ENCODE results near the gene ERC1.
A peak's percentile ranks its signal among the peaks of the same experiment; 100 is the strongest.

Gene ERC1

GRCh38 chr12:1212526-1212925 lies 221.5 kb downstream of the ERC1 start:
- no peaks in the 10 kb centered on the region for H3K9me3 ChIP-seq (ENCODE audit: control insufficient read depth in 2 of 2, low read length in 2 of 2)

GRCh38 chr12:1213205-1213604 lies 222.2 kb downstream of the ERC1 start:
- Histone ChIP-seq H3K9me3 (ENCODE audit: control insufficient read depth in 2 of 2, low read length in 2 of 2) (no peaks in the 10 kb centered on the region), H3K4me3 (ENCODE audit: low read length in 2 of 2) (no peak overlapping the region)

More at GRCh38 chr12:1212526-1212925, 221.5 kb downstream of the ERC1 start:
- Histone ChIP-seq H3K4me3 (ENCODE audit: low read length in 2 of 2) (no peak overlapping the region), H3K27me3 (ENCODE audit: control insufficient read depth in 2 of 2, insufficient read depth in 2 of 2, low read length in 2 of 2) (no peaks in the 10 kb centered on the region), H3K36me3 (ENCODE audit: control insufficient read depth in 2 of 2, insufficient read depth in 2 of 2, low read length in 2 of 2) (no peaks in the 10 kb centered on the region), H3K27ac (ENCODE audit: low read depth in 2 of 2, low read length in 2 of 2) (peak overlapping the region; percentile 12 to 46), H3K4me1 (ENCODE audit: control insufficient read depth in 2 of 2, insufficient read depth in 2 of 2, low read length in 2 of 2) (peaks cover 3 to 22% of the 10 kb centered on the region in 2 donors), H3K9ac (ENCODE audit: low read depth in 1 of 2, low read length in 2 of 2) (no peak overlapping the region)

GRCh38 chr12:1213618-1214205 lies 222.7 kb downstream of the ERC1 start:
- Histone ChIP-seq H3K4me3 (ENCODE audit: low read length in 2 of 2) (no peak overlapping the region), H3K36me3 (ENCODE audit: control insufficient read depth in 2 of 2, insufficient read depth in 2 of 2, low read length in 2 of 2) (no peaks in the 10 kb centered on the region)

More at GRCh38 chr12:1213205-1213604, 222.2 kb downstream of the ERC1 start:
- Histone ChIP-seq H3K9ac (ENCODE audit: low read depth in 1 of 2, low read length in 2 of 2) (no peak overlapping the region), H3K27ac (ENCODE audit: low read depth in 2 of 2, low read length in 2 of 2) (no peak overlapping the region), H3K4me1 (ENCODE audit: control insufficient read depth in 2 of 2, insufficient read depth in 2 of 2, low read length in 2 of 2) (peaks cover 10 to 29% of the 10 kb centered on the region in 2 donors), H3K36me3 (ENCODE audit: control insufficient read depth in 2 of 2, insufficient read depth in 2 of 2, low read length in 2 of 2) (no peaks in the 10 kb centered on the region), H3K27me3 (ENCODE audit: control insufficient read depth in 2 of 2, insufficient read depth in 2 of 2, low read length in 2 of 2) (no peaks in the 10 kb centered on the region)

DNA sequence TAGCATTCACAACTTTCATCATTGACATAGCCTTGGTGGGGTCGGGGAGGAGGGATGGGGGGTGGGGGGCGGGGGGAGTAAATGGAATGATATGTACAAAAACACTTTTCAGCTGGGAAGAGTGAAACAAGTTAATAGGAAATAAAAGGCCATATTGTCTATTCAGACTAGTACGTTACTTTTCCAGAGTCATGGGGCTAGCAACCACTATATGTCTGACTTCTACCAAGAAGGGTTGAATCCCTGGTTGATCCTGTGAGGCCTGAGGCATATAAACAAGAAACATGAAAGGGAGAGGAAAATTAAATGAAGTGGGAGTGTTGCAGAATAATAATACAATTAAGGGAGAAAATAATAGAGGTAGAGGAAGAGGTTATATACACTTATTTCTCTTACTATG lies 225.5 kb downstream of the ERC1 start:
- Histone ChIP-seq H3K36me3 (ENCODE audit: control insufficient read depth in 2 of 2, insufficient read depth in 2 of 2, low read length in 2 of 2) (no peaks in the 10 kb centered on the region), H3K27ac (ENCODE audit: low read depth in 2 of 2, low read length in 2 of 2) (peak overlapping the region; percentile 75 to 87), H3K27me3 (ENCODE audit: control insufficient read depth in 2 of 2, insufficient read depth in 2 of 2, low read length in 2 of 2) (no peaks in the 10 kb centered on the region), H3K9ac (ENCODE audit: low read depth in 1 of 2, low read length in 2 of 2) (peak overlapping the region in 1 of 2 donors; percentile 34), H3K4me1 (ENCODE audit: control insufficient read depth in 2 of 2, insufficient read depth in 2 of 2, low read length in 2 of 2) (peaks cover 15 to 54% of the 10 kb centered on the region in 2 donors), H3K4me3 (ENCODE audit: low read length in 2 of 2) (no peak overlapping the region), H3K9me3 (ENCODE audit: control insufficient read depth in 2 of 2, low read length in 2 of 2) (no peaks in the 10 kb centered on the region)

More at GRCh38 chr12:1213618-1214205, 222.7 kb downstream of the ERC1 start:
- Histone ChIP-seq H3K9ac (ENCODE audit: low read depth in 1 of 2, low read length in 2 of 2) (no peak overlapping the region), H3K27ac (ENCODE audit: low read depth in 2 of 2, low read length in 2 of 2) (no peak overlapping the region), H3K4me1 (ENCODE audit: control insufficient read depth in 2 of 2, insufficient read depth in 2 of 2, low read length in 2 of 2) (peaks cover 11 to 34% of the 10 kb centered on the region in 2 donors), H3K27me3 (ENCODE audit: control insufficient read depth in 2 of 2, insufficient read depth in 2 of 2, low read length in 2 of 2) (no peaks in the 10 kb centered on the region), H3K9me3 (ENCODE audit: control insufficient read depth in 2 of 2, low read length in 2 of 2) (no peaks in the 10 kb centered on the region)

- peak overlapping the region; percentile 75 to 87 for H3K27ac ChIP-seq (ENCODE audit: low read depth in 2 of 2, low read length in 2 of 2)
- no peaks in the 10 kb centered on the region for H3K27me3 ChIP-seq (ENCODE audit: control insufficient read depth in 2 of 2, insufficient read depth in 2 of 2, low read length in 2 of 2)
- H3K4me1 ChIP-seq (ENCODE audit: control insufficient read depth in 2 of 2, insufficient read depth in 2 of 2, low read length in 2 of 2), result peaks cover 15 to 57% of the 10 kb centered on the region in 2 donors
- H3K9me3 ChIP-seq (ENCODE audit: control insufficient read depth in 2 of 2, low read length in 2 of 2), result no peaks in the 10 kb centered on the region
- peak overlapping the region in 1 of 2 donors; percentile 41 for H3K9ac ChIP-seq (ENCODE audit: low read depth in 1 of 2, low read length in 2 of 2)
- H3K36me3 ChIP-seq (ENCODE audit: control insufficient read depth in 2 of 2, insufficient read depth in 2 of 2, low read length in 2 of 2), result no peaks in the 10 kb centered on the region
- peak overlapping the region; percentile 28 to 32 for H3K4me3 ChIP-seq (ENCODE audit: low read length in 2 of 2)
Measured at GRCh38 chr12:1217191-1217949, 226.3 kb downstream of the ERC1 start.

DNA sequence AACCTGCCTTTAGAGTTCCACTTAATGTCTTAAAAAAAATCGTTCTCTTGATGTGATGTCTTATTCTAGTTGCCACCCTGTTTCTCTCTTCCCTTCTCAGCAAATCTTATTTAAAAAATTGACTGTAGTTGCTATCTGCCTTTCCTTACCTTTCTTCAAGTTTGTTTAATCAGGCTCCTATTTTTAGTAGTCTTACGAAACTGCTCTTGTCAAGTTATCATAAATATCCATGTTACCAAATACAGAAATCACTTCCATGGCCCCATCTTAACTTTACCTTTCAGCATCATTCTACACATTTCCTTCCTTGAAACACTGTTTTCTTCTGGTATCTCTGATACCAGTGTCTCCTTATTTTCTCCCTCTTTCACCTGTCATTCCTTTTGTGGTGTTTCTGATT lies 227.3 kb downstream of the ERC1 start:
- H3K9ac ChIP-seq (ENCODE audit: low read depth in 1 of 2, low read length in 2 of 2), result no peak overlapping the region
- no peak overlapping the region for H3K4me3 ChIP-seq (ENCODE audit: low read length in 2 of 2)
- H3K36me3 ChIP-seq (ENCODE audit: control insufficient read depth in 2 of 2, insufficient read depth in 2 of 2, low read length in 2 of 2), result no peaks in the 10 kb centered on the region
- H3K27ac ChIP-seq (ENCODE audit: low read depth in 2 of 2, low read length in 2 of 2), result peak overlapping the region; percentile 75 to 87
- H3K9me3 ChIP-seq (ENCODE audit: control insufficient read depth in 2 of 2, low read length in 2 of 2), result no peaks in the 10 kb centered on the region
- no peaks in the 10 kb centered on the region for H3K27me3 ChIP-seq (ENCODE audit: control insufficient read depth in 2 of 2, insufficient read depth in 2 of 2, low read length in 2 of 2)
- H3K4me1 ChIP-seq (ENCODE audit: control insufficient read depth in 2 of 2, insufficient read depth in 2 of 2, low read length in 2 of 2), result peaks cover 15 to 49% of the 10 kb centered on the region in 2 donors

GRCh38 chr12:1220127-1221092 lies 229.4 kb downstream of the ERC1 start:
- Histone ChIP-seq H3K36me3 (ENCODE audit: control insufficient read depth in 2 of 2, insufficient read depth in 2 of 2, low read length in 2 of 2) (no peaks in the 10 kb centered on the region), H3K9me3 (ENCODE audit: control insufficient read depth in 2 of 2, low read length in 2 of 2) (no peaks in the 10 kb centered on the region), H3K27ac (ENCODE audit: low read depth in 2 of 2, low read length in 2 of 2) (peak overlapping the region in 1 of 2 donors; percentile 58), H3K27me3 (ENCODE audit: control insufficient read depth in 2 of 2, insufficient read depth in 2 of 2, low read length in 2 of 2) (no peaks in the 10 kb centered on the region), H3K9ac (ENCODE audit: low read depth in 1 of 2, low read length in 2 of 2) (no peak overlapping the region), H3K4me1 (ENCODE audit: control insufficient read depth in 2 of 2, insufficient read depth in 2 of 2, low read length in 2 of 2) (peaks cover 15 to 52% of the 10 kb centered on the region in 2 donors), H3K4me3 (ENCODE audit: low read length in 2 of 2) (no peak overlapping the region)

- H3K9me3 ChIP-seq (ENCODE audit: control insufficient read depth in 2 of 2, low read length in 2 of 2), result no peaks in the 10 kb centered on the region
- H3K4me1 ChIP-seq (ENCODE audit: control insufficient read depth in 2 of 2, insufficient read depth in 2 of 2, low read length in 2 of 2), result peaks cover 7 to 38% of the 10 kb centered on the region in 2 donors
- H3K4me3 ChIP-seq (ENCODE audit: low read length in 2 of 2), result peak overlapping the region in 1 of 2 donors; percentile 22
- H3K9ac ChIP-seq (ENCODE audit: low read depth in 1 of 2, low read length in 2 of 2), result peak overlapping the region in 1 of 2 donors; percentile 30
- no peaks in the 10 kb centered on the region for H3K27me3 ChIP-seq (ENCODE audit: control insufficient read depth in 2 of 2, insufficient read depth in 2 of 2, low read length in 2 of 2)
- H3K27ac ChIP-seq (ENCODE audit: low read depth in 2 of 2, low read length in 2 of 2), result peak overlapping the region in 1 of 2 donors; percentile 66
- no peaks in the 10 kb centered on the region for H3K36me3 ChIP-seq (ENCODE audit: control insufficient read depth in 2 of 2, insufficient read depth in 2 of 2, low read length in 2 of 2)
Measured at GRCh38 chr12:1222858-1223639, 232.0 kb downstream of the ERC1 start.

DNA sequence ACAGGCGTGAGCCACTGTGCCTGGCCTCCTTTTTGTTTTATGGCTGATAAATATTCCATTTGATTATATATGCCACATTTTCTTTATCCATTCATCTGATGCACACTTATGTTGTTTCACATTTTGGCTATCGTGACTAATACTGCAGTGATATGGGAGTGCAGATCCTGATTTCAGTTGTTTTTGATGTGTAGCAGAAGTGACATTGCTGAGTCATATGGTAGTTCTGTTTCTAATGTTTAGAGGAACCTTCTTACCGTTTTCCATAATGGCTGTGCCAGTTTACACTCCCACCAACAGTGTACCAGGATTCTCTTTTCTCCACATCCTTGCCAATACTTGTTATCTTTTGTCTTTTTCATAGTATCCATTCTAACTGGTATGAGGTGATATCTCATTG lies 235.9 kb downstream of the ERC1 start:
- Histone ChIP-seq H3K36me3 (ENCODE audit: control insufficient read depth in 2 of 2, insufficient read depth in 2 of 2, low read length in 2 of 2) (no peaks in the 10 kb centered on the region), H3K27ac (ENCODE audit: low read depth in 2 of 2, low read length in 2 of 2) (no peak overlapping the region), H3K4me3 (ENCODE audit: low read length in 2 of 2) (no peak overlapping the region), H3K4me1 (ENCODE audit: control insufficient read depth in 2 of 2, insufficient read depth in 2 of 2, low read length in 2 of 2) (peaks cover 0 to 8% of the 10 kb centered on the region in 2 donors), H3K9ac (ENCODE audit: low read depth in 1 of 2, low read length in 2 of 2) (no peak overlapping the region), H3K9me3 (ENCODE audit: control insufficient read depth in 2 of 2, low read length in 2 of 2) (no peaks in the 10 kb centered on the region), H3K27me3 (ENCODE audit: control insufficient read depth in 2 of 2, insufficient read depth in 2 of 2, low read length in 2 of 2) (no peaks in the 10 kb centered on the region)
